Stimulated activated CD8-positive, alpha-beta memory T cell treated with anti-CD3 and anti-CD28 coated beads, Interleukin-15, amount 100 ng/mL, for 4 hours (primary cell): ENCODE data around the gene EGFLAM.

ENCODE experiments used
- DNase-seq, 2 donors: peaks; one replicate each; pipeline ENCODE4 v3.0.0-alpha.2; 2020; ENCODE audit warnings: low read depth in 2 of 2

EGFLAM gene

GRCh38 chr5:38469707-38470267 lies 211.4 kb downstream of the EGFLAM start:
- DNase-seq: no peak

DNA sequence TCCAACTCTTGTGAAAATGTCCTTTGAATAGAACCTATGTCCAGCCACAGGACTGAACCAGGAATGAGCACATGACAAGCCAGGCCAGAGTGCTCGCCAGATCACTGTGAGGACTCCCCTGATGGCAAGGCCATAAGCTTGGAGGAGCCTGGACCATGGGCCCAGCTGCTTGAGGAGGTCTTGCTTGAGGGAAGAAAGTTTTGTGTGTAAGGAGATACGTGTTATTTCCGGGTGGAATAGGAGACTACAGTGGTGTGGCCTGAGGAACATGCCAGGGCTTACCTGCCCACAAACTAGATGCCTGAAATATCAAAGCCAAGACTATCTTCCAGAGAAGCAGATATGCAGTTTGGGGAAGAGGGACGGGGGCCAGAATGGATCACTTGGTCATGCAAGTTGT lies 213.3 kb downstream of the EGFLAM start:
- no peak for DNase-seq

GRCh38 chr5:38472541-38472940 lies 214.2 kb downstream of the EGFLAM start:
- DNase-seq: no peak

DNA sequence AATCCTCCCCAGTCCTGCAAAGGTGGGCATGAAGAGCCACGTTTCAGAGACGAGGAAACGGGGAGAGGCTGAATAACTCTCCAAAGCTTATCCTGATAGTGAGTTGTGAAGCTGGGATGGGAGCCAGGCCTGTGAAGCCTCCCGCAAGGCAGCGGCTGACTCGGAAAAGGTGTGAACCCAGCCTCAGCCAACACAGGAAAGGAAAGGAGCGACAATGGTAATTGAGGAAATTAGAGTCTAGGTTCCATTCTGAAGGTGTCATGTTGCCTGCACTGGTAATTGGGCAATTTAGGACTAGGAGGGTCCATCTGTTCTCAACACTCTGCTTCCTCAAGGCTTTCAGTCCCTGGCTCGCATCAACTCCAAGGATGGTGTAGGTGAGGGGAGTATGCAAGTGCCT lies 214.6 kb downstream of the EGFLAM start:
- DNase-seq: no peak

- no peak for DNase-seq
Measured at GRCh38 chr5:38478166-38478565, 219.8 kb downstream of the EGFLAM start.

DNA sequence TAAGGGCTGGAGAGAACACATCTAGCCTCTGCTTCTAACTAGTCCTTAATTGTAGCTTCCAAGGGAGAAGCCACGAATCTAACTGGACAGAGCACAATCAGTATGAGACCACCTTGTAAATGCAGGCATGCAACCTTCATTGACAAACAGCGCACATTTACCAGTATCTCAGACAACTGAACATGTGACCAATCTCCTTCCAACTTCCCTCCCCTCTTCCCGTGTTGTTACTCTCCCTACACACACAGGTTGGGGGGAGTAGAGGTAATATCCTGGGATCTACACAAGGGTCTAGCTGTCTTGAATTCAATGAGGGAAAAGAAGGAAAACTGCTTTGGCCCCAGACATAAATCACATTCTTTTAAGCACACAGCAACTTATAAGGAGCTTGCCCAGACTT lies 220.5 kb downstream of the EGFLAM start:
- no peak for DNase-seq

GRCh38 chr5:38479315-38479904 lies 221.1 kb downstream of the EGFLAM start:
- no peak for DNase-seq

- DNase-seq: no peak
Measured at GRCh38 chr5:38483805-38484398, 225.5 kb downstream of the EGFLAM start.

- DNase-seq: no peak
Measured at GRCh38 chr5:38494175-38494574, 235.8 kb downstream of the EGFLAM start.

DNA sequence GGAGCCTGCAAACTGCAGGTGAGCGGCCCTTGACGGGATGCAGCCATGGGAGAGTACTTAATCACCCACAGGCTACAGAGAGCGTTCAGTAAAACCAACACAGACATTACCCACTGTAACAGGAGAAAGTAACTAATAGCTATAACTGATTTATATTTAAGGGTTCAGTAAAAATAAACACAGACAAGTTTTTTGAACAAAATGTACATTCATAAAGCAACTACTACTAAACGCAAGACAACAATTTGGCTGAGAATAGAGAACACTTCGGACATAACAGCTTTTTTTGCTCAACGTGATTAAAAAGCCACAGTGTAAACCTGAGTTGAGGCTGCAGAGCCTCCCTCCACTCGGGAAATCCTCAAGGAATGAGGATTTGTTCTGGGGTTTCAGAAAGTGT lies 236.4 kb downstream of the EGFLAM start:
- DNase-seq: no peak

- no peak for DNase-seq
Measured at GRCh38 chr5:38497946-38498345, 239.6 kb downstream of the EGFLAM start.

DNA sequence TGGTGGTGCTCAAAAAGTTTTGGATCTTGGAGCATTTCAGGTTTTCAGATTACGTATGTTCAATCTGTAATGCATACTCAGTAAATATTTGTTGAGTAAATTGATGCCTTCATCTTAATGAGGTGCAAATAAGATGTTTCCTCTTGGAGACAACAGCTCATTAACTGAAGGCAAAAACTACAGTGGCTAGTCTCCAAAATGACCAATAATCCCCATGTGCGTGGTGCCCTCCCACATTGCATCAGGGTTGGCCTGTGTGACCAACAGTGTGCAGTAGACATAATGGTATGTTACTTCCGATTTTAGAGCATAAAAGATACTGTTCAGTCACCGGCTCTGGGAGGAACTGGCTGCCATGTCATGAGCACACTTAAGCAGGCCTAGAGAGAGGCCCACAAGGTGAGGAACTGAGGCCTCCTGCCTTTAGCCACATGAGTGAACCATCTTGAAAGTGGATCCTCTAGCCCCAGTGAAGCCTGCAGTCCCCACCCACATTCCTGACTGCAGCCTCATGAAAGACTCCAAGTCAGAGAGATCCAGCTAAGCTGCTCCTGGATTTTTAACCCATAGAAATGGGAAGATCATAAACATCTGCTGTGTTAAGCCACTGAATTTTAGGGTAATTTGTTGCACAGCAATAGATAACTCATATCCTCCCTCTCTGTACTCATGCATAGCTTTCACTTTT lies 242.4 kb downstream of the EGFLAM start:
- no peak for DNase-seq

GRCh38 chr5:38506302-38506701 lies 247.9 kb downstream of the EGFLAM start:
- no peak for DNase-seq

- DNase-seq: no peak
Measured at GRCh38 chr5:38509185-38509584, 250.8 kb downstream of the EGFLAM start.
